Stimulated activated effector memory CD8-positive, alpha-beta T cell treated with anti-CD3 and anti-CD28 coated beads, Interleukin-12 subunit alpha, Interleukin-12 subunit beta, amount 100 ng/mL, for 72 hours (primary cell): Measurements from ENCODE around the gene ENO1.
A peak's percentile ranks its signal among the peaks of the same experiment; 100 is the strongest.
"Not testable (repeated sequence)": the region's sequence is repeated elsewhere in the genome, so short reads cannot be mapped to it uniquely, and the experiment has no call there.

ENCODE experiments used
- ATAC-seq: fragments of 150-1000 bp; cut with Tn5 transposase; 2 replicates; pipeline ENCODE4 v1.10.0; 2021
- DNase-seq, 2 donors: peaks; one replicate each; pipeline ENCODE4 v3.0.0; 2021 to 2022; ENCODE audit warnings: low spot score in 2 of 2
- H3K27ac Mint-ChIP-seq: one replicate; pipeline ENCODE4 v1.8.0; 2022; ENCODE audit warnings: mild to moderate bottlenecking, mixed read lengths
- H3K36me3 Mint-ChIP-seq: one replicate; pipeline ENCODE4 v1.8.0; 2022; ENCODE audit warnings: mild to moderate bottlenecking, mixed read lengths
- H3K4me1 Mint-ChIP-seq: one replicate; pipeline ENCODE4 v1.8.0; 2022; ENCODE audit warnings: mixed read lengths
- H3K4me3 Mint-ChIP-seq: one replicate; pipeline ENCODE4 v1.8.0; 2022; ENCODE audit warnings: mild to moderate bottlenecking, mixed read lengths
- H3K9me3 Mint-ChIP-seq: one replicate; pipeline ENCODE4 v1.8.0; 2022; ENCODE audit warnings: mixed read lengths

Gene ENO1

DNA sequence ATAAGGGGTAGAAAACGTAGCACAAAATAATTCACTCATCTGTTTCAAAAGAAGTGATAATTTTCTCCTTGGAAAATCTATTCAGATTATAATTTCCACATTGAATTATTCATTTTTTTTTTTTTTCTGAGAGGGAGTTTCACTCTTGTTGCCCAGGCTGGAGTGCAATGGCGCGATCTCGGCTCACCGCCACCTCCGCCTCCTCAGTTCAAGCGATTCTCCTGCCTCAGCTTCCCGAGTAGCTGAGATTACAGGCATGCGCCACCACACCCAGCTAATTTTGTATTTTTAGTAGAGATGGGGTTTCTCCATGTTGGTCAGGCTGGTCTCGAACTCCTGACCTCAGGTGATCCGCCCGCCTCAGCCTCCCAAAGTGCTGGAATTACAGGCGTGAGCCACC is 59.7 kb downstream of the ENO1 start:
- H3K27ac Mint-ChIP-seq, H3K9me3 Mint-ChIP-seq, DNase-seq, ATAC-seq, H3K36me3 Mint-ChIP-seq: not testable (repeated sequence)
- Mint-ChIP-seq H3K4me1 (peaks cover 39% of the 10 kb centered on the region), H3K4me3 (peak overlapping the region; percentile 79)

DNA sequence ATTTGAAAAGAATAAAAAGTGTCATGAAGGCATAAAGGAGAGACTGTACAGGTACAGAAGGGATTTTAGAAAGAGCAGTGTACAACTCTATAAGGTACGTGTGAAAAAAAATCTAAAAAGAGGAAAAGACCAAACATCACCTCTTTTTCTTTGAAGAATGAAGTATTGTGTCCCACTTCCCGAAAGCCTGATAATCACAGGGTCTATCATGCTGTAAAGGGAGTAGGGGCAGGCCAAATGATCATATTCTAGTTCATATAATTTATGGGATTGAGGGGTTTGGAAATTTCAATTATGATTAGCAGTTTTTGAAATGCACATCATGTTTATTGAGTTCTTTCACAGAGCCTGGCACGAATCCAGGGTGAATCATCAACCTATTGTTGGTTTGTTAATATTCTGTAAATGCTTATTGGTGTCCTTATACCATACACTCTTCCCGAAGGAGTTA is 60.1 kb downstream of the ENO1 start:
- H3K4me1 Mint-ChIP-seq: peaks cover 41% of the 10 kb centered on the region
- peak overlapping the region; percentile 79 for H3K4me3 Mint-ChIP-seq
- no peak for ATAC-seq
- H3K9me3 Mint-ChIP-seq: no peaks in the 10 kb centered on the region
- peak overlapping the region; percentile 88 for H3K27ac Mint-ChIP-seq
- peaks cover 6% of the 10 kb centered on the region for H3K36me3 Mint-ChIP-seq
- no peak for DNase-seq

- peak within 1 kb of the TSS; percentile 88 for H3K27ac Mint-ChIP-seq
- ATAC-seq: peak; percentile 99
- peak within 1 kb of the TSS; percentile 79 for H3K4me3 Mint-ChIP-seq
- peak; percentile 96 for DNase-seq
- H3K36me3 Mint-ChIP-seq: peaks cover 6% of the 10 kb centered on the region
- no peaks in the 10 kb centered on the region for H3K9me3 Mint-ChIP-seq
- peaks cover 46% of the 10 kb centered on the region for H3K4me1 Mint-ChIP-seq
Measured at GRCh38 chr1:8817412-8818324, 60.8 kb downstream of the ENO1 start, which contains the start of gene RERE. RERE (minus strand) TSS chr1:8817640.

DNA sequence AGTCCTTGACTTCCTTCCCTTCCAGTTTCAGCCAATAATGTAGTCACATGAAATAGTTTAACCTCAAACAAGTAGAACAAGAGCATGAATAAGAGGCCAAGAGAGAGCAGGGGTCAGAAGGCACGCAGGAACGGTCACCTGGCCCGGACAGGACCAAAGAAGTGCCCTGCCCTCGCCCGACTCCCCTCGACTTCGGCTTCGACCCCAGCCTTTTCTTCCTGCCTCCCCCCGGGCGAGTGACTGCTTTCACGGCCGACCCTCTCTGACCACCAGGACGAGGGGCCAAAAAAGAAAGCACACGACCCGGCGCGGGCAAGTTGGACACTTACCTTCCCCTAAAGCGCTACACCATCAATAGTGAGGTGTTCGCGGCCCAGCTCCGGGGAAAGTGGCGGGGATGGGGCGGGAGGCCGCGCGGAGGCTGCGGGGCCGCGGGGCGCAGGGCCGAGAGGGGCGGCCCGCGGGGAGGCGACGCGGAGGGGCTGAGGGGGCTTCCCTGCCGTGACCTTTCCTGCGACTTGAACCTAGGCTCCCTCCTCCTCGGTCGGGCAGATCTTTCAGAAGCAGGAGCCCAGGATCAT is 61.6 kb downstream of the ENO1 start:
- H3K27ac Mint-ChIP-seq: peak overlapping the region; percentile 88
- H3K4me1 Mint-ChIP-seq: peaks cover 48% of the 10 kb centered on the region
- DNase-seq (peak; percentile 11 to 73), ATAC-seq (peak; percentile 39)
- no peaks in the 10 kb centered on the region for H3K9me3 Mint-ChIP-seq
- H3K4me3 Mint-ChIP-seq: peak overlapping the region; percentile 79
- peaks cover 6% of the 10 kb centered on the region for H3K36me3 Mint-ChIP-seq

DNA sequence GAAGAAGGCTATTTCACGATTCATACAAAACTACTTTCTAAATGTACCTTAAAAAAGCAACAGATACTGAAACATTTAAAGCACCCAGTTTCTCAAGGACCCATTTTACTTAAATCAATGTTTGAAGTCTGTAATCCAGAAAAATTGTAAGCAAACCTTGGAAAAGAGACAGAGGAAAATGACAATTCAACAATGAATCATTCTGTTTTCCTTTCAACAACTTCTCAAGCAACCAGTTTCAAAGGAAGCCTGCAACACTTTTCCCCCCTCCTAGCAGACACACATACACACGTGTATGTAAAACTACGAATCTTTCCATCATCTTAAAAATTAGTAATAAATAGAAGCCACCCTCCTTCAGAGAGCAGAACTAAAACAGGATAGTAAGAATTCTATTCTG is 62.2 kb downstream of the ENO1 start:
- no peaks in the 10 kb centered on the region for H3K9me3 Mint-ChIP-seq
- DNase-seq (no peak), ATAC-seq (no peak)
- peaks cover 48% of the 10 kb centered on the region for H3K4me1 Mint-ChIP-seq
- H3K27ac Mint-ChIP-seq: peak overlapping the region; percentile 88
- H3K36me3 Mint-ChIP-seq: peaks cover 6% of the 10 kb centered on the region
- H3K4me3 Mint-ChIP-seq: peak overlapping the region; percentile 79

DNA sequence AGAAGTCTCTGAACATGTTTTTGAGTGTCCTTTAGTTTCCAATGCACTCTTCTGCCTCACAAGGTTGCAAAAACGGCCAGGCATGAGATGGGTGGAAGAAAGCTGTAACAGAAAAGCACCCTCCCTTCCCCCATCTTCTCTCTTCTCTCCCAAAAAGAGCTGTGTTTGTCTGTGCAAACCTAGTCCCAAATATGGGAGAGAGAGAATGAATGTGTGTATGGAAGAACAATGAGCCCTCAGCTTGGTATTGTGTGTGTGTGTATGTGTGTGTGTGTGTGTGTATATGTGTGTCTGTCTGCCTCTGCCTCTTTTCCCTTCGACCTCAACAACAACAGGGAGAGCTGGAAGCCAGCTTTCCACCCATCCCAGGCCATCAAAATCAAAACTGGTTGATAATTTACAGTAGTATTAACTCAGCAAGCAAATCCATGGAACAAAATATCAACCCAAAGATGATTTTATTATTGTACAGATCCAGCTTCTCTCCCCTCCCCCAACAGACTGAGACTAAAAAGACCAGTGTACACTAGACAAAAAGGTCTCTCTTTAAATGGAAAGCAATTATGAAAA is 62.8 kb downstream of the ENO1 start:
- DNase-seq (no peak), ATAC-seq (no peak)
- peaks cover 48% of the 10 kb centered on the region for H3K4me1 Mint-ChIP-seq
- H3K27ac Mint-ChIP-seq: no peak overlapping the region
- peak overlapping the region; percentile 79 for H3K4me3 Mint-ChIP-seq
- H3K9me3 Mint-ChIP-seq: no peaks in the 10 kb centered on the region
- H3K36me3 Mint-ChIP-seq: peaks cover 6% of the 10 kb centered on the region

GRCh38 chr1:8814865-8815264 is 63.6 kb downstream of the ENO1 start:
- Mint-ChIP-seq H3K27ac (no peak overlapping the region), H3K4me1 (peaks cover 48% of the 10 kb centered on the region), H3K9me3 (no peaks in the 10 kb centered on the region), H3K36me3 (peaks cover 6% of the 10 kb centered on the region), H3K4me3 (peak overlapping the region; percentile 79)
- DNase-seq (no peak), ATAC-seq (no peak)

DNA sequence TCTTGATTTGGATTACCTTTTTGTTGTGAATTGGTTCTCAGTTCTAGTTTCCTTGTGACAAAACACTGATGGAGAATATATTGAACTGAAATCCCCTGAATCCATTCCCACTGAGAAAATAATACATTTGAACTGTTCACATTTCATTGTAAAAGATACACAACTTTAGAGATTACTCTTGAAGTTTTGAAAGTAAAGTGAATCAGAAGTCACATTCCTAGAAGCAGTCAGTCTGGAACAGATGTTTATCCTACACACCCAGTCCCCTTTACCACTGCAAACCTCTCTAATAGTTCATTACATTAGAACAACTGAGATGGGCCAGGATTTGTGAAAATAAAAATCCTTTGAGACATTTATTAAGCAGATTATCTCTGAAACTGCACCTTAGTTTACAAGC is 64.5 kb downstream of the ENO1 start:
- Mint-ChIP-seq H3K9me3 (no peaks in the 10 kb centered on the region), H3K36me3 (peaks cover 6% of the 10 kb centered on the region), H3K4me3 (peak overlapping the region; percentile 79), H3K27ac (peak overlapping the region; percentile 5), H3K4me1 (peaks cover 48% of the 10 kb centered on the region)
- ATAC-seq (no peak), DNase-seq (no peak)

DNA sequence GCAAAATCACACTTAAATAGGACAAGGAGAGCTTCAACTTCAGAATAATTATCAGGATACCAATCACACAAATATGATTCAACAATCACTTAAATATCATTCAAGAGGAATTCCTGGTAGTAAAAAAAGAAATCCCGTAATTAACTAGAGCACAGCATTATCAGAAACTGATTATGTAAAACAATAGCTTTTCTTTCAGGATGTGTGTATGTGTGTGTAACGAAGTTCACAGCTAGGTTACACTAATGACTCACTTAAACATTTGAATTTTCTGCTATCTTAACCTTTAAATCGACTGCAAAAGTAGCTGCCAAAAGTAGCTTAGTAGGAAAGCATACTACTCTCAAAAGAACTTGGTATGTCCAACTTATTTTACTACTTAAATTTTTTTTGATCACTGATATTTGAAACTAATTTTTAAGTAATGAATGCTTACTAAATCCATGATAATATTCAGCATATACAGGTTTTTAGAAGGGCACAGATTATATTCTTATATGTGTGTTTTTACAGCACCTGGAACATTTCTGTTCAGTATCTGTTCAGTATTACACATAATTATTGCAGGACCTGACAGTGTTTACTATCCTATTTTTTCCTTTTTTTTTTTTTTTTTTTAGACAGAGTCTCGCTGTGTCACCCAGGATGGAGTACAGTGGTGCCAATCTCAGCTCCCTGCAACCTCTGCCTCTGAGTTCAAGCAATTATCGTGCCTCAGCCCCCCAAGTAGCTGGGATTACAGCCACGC is 65.3 kb downstream of the ENO1 start:
- H3K27ac Mint-ChIP-seq: no peak overlapping the region

GRCh38 chr1:8812081-8812480 is 66.4 kb downstream of the ENO1 start:
- Mint-ChIP-seq H3K36me3 (peaks cover 4% of the 10 kb centered on the region), H3K9me3 (no peaks in the 10 kb centered on the region), H3K27ac (no peak overlapping the region), H3K4me3 (no peak overlapping the region), H3K4me1 (peaks cover 41% of the 10 kb centered on the region)
- ATAC-seq (no peak), DNase-seq (no peak)

More for the DNA sequence above, 65.3 kb downstream of the ENO1 start:
- Mint-ChIP-seq H3K9me3 (no peaks in the 10 kb centered on the region), H3K36me3 (peaks cover 6% of the 10 kb centered on the region), H3K4me1 (peaks cover 44% of the 10 kb centered on the region), H3K4me3 (peak overlapping the region; percentile 79)
- DNase-seq (no peak), ATAC-seq (no peak)
